Kidney epithelial cell (primary cell): Measurements from ENCODE around the gene VPS16. TPM values are rescaled to one million over a fixed set of nuclear protein-coding genes. Genes with fewer than 3 reads are reported as not detected.

Experiments
- DNase-seq: peaks from one replicate; pipeline ENCODE4 v3.0.0-alpha.2; 2010; ENCODE audit warnings: low read depth
- H3K27me3 ChIP-seq: 2 replicates; pipeline ENCODE4 v1.6.0; 2011; ENCODE audit warnings: low read length; ENCODE audit not compliant: control insufficient read depth, insufficient read depth
- H3K36me3 ChIP-seq: 2 replicates; pipeline ENCODE4 v1.5.1; 2011; ENCODE audit warnings: low read length; ENCODE audit not compliant: control insufficient read depth, insufficient read depth
- H3K4me3 ChIP-seq: 2 replicates; pipeline ENCODE4 v1.5.1; 2011; ENCODE audit warnings: low read depth, mild to moderate bottlenecking, control low read depth, low read length
- CTCF ChIP-seq: IDR thresholded peaks from 2 replicates; pipeline ENCODE4 v1.5.1; 2011; ENCODE audit warnings: mild to moderate bottlenecking, moderate library complexity, low read length, control low read depth, inconsistent platforms; ENCODE audit not compliant: insufficient read depth, poor library complexity, severe bottlenecking
- total RNA-seq: library from RNA; depleted of rRNA; stranded (reverse); fragments of >200 nt; gene quantifications from 2 replicates; pipeline ENCODE4 v1.2.3, GENCODE V29; 2015

VPS16 gene
- total RNA-seq, 1 donor from 2014 or later = 38.6 TPM

- TF ChIP-seq CTCF = no peak
- no peaks in the 10 kb centered on the region for H3K27me3 ChIP-seq
- no peak for DNase-seq
- H3K4me3 ChIP-seq = no peak overlapping the region
- H3K36me3 ChIP-seq = no peaks in the 10 kb centered on the region
Observed at GRCh38 chr20:2866236-2866635, 25.7 kb downstream of the VPS16 start.

GRCh38 chr20:2867081-2867864, 26.7 kb downstream of the VPS16 start:
- no peak for DNase-seq
- H3K27me3 ChIP-seq = peaks cover 1% of the 10 kb centered on the region
- TF ChIP-seq CTCF = no peak
- H3K36me3 ChIP-seq = no peaks in the 10 kb centered on the region
- H3K4me3 ChIP-seq = no peak overlapping the region

GRCh38 chr20:2869381-2869780, 28.8 kb downstream of the VPS16 start:
- H3K27me3 ChIP-seq = peaks cover 5% of the 10 kb centered on the region
- DNase-seq = no peak
- no peak for TF ChIP-seq CTCF
- H3K4me3 ChIP-seq = no peak overlapping the region
- H3K36me3 ChIP-seq = no peaks in the 10 kb centered on the region

- DNase-seq = no peak
- no peak overlapping the region for H3K4me3 ChIP-seq
- no peak for TF ChIP-seq CTCF
- H3K27me3 ChIP-seq = peaks cover 5% of the 10 kb centered on the region
- no peaks in the 10 kb centered on the region for H3K36me3 ChIP-seq
Observed at GRCh38 chr20:2871111-2871465, 30.5 kb downstream of the VPS16 start.

GRCh38 chr20:2871661-2872458, 31.3 kb downstream of the VPS16 start:
- TF ChIP-seq CTCF = no peak
- Histone ChIP-seq H3K27me3 (peaks cover 5% of the 10 kb centered on the region), H3K36me3 (no peaks in the 10 kb centered on the region), H3K4me3 (peak overlapping the region; percentile 89)
- no peak for DNase-seq
